Measurements from ENCODE around the gene NRIP1. TPM values are rescaled to one million over a fixed set of nuclear protein-coding genes. Genes with fewer than 3 reads are reported as not detected.

NRIP1 gene
- total and polyA plus RNA-seq, 7 donors = 10.2 to 35.3 (median 26.3) TPM

- Histone ChIP-seq H3K9me3 (no peaks in the 10 kb centered on the region), H3K4me3 (no peak overlapping the region), H3K27me3 (no peaks in the 10 kb centered on the region), H3K36me3 (peaks cover 5 to 25% (median 10%) of the 10 kb centered on the region in 4 donors), H3K27ac (no peak overlapping the region), H3K4me1 (peaks cover 0 to 11% (median 4%) of the 10 kb centered on the region in 4 donors)
- TF ChIP-seq POLR2A (IDR thresholded peaks at IDR 0.05) = no peak
- TF ChIP-seq CTCF (IDR thresholded peaks at IDR 0.05) = no peak
- no peak for TF ChIP-seq POLR2AphosphoS5 (IDR thresholded peaks at IDR 0.05)
- TF ChIP-seq EP300 (IDR thresholded peaks at IDR 0.05) = no peak
- no peak for DNase-seq
- 79 to 91% methylated on average over 1 of the region's 1 CpG for WGBS, 2 donors
- intact Hi-C loops (cut with DNase I) = no loop called here
These were observed 96.0 kb downstream of the NRIP1 start for GRCh38 chr21:14968821-14969220.

GRCh38 chr21:14968029-14968428 lies 96.8 kb downstream of the NRIP1 start:
- TF ChIP-seq POLR2A (IDR thresholded peaks at IDR 0.05) = no peak
- TF ChIP-seq POLR2AphosphoS5 (IDR thresholded peaks at IDR 0.05) = no peak
- H3K36me3 ChIP-seq = peaks cover 5 to 25% (median 10%) of the 10 kb centered on the region in 4 donors
- no peaks in the 10 kb centered on the region for H3K9me3 ChIP-seq
- H3K4me3 ChIP-seq = no peak overlapping the region
- peaks cover 0 to 11% (median 4%) of the 10 kb centered on the region in 4 donors for H3K4me1 ChIP-seq
- intact Hi-C loops (cut with DNase I) = no loop called here
- H3K27ac ChIP-seq = no peak overlapping the region
- no peaks in the 10 kb centered on the region for H3K27me3 ChIP-seq
- 97% methylated on average over 5 of the region's 5 CpGs for WGBS, 2 donors
- no peak for DNase-seq

- H3K27me3 ChIP-seq = no peaks in the 10 kb centered on the region
These were observed 100.2 kb downstream of the NRIP1 start for GRCh38 chr21:14964621-14965020.

DNA sequence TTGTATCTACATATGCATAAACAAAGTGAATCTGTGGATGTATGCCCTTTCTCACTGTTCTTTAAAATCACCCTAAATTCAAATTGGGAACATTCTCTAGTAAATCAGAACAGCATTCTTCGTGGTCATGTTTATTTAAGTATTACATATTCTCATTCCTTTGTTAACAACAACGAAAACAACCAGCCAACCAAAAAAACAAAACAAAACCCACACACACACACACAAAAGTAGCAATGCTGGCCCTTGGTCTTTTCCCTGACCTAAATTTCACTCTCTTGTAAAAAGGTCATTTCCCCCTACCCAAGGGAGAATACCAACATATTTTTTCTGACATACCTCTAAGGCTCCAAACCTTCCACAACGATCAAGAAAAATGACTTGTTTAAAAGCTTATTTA lies 102.6 kb downstream of the NRIP1 start:
- TF ChIP-seq POLR2AphosphoS5 (IDR thresholded peaks at IDR 0.05) = no peak
- TF ChIP-seq POLR2A (IDR thresholded peaks at IDR 0.05) = no peak
- TF ChIP-seq EP300 (IDR thresholded peaks at IDR 0.05) = no peak
- TF ChIP-seq CTCF (IDR thresholded peaks at IDR 0.05) = no peak
- no peak overlapping the region for H3K27ac ChIP-seq

More at GRCh38 chr21:14964621-14965020, 100.2 kb downstream of the NRIP1 start:
- 91 to 94% methylated on average over 6 of the region's 6 CpGs for WGBS, 2 donors
- no peak for DNase-seq
- no peak overlapping the region for H3K27ac ChIP-seq
- H3K4me3 ChIP-seq = no peak overlapping the region
- no peaks in the 10 kb centered on the region for H3K9me3 ChIP-seq
- TF ChIP-seq CTCF (IDR thresholded peaks at IDR 0.05) (no peak), POLR2A (IDR thresholded peaks at IDR 0.05) (no peak), EP300 (IDR thresholded peaks at IDR 0.05) (no peak), POLR2AphosphoS5 (IDR thresholded peaks at IDR 0.05) (no peak)
- H3K36me3 ChIP-seq = peaks cover 5 to 25% (median 10%) of the 10 kb centered on the region in 4 donors
- peaks cover 0 to 10% (median 5%) of the 10 kb centered on the region in 4 donors for H3K4me1 ChIP-seq
- intact Hi-C loops (cut with DNase I) = no loop called here

GRCh38 chr21:14961502-14961901 lies 103.3 kb downstream of the NRIP1 start:
- Histone ChIP-seq H3K36me3 (peaks cover 0 to 5% (median 0%) of the 10 kb centered on the region in 4 donors), H3K4me3 (no peak overlapping the region), H3K4me1 (peaks cover 0 to 26% (median 14%) of the 10 kb centered on the region in 4 donors), H3K27me3 (no peaks in the 10 kb centered on the region), H3K27ac (no peak overlapping the region), H3K9me3 (no peaks in the 10 kb centered on the region)
- no peak for DNase-seq
- intact Hi-C loops (cut with DNase I) = no loop called here
- TF ChIP-seq CTCF (IDR thresholded peaks at IDR 0.05) (no peak), POLR2AphosphoS5 (IDR thresholded peaks at IDR 0.05) (no peak), POLR2A (IDR thresholded peaks at IDR 0.05) (no peak), EP300 (IDR thresholded peaks at IDR 0.05) (no peak)
- 88 to 91% methylated on average over 3 of the region's 3 CpGs for WGBS, 2 donors

More for the DNA sequence above, 102.6 kb downstream of the NRIP1 start:
- Histone ChIP-seq H3K36me3 (peaks cover 0 to 12% (median 3%) of the 10 kb centered on the region in 4 donors), H3K27me3 (no peaks in the 10 kb centered on the region), H3K9me3 (no peaks in the 10 kb centered on the region), H3K4me3 (no peak overlapping the region), H3K4me1 (peaks cover 0 to 19% (median 8%) of the 10 kb centered on the region in 4 donors)
- intact Hi-C loops (cut with DNase I) = no loop called here
- DNase-seq = no peak
- 73 to 74% methylated on average over 3 of the region's 3 CpGs for WGBS, 2 donors
